ENCODE data around the gene KCNQ1. TPM values are rescaled to one million over a fixed set of nuclear protein-coding genes. Genes with fewer than 3 reads are reported as not detected.
A peak's percentile ranks its signal among the peaks of the same experiment; 100 is the strongest.

KCNQ1 gene
- total and polyA plus RNA-seq, 2 of the 13 experiments (the other 11 are each of a cell fraction or from before 2014, with no cell fraction given), result 0.02 to 0.08 TPM

- no peak for TF ChIP-seq AKNA (CRISPR knock-in tag; IDR thresholded peaks at IDR 0.05; ENCODE audit: borderline replicate concordance)
- no peak for TF ChIP-seq ZNF577 (CRISPR knock-in tag; IDR thresholded peaks at IDR 0.05; ENCODE audit: borderline replicate concordance, low read depth)
- no peak for TF ChIP-seq CREB1 (IDR thresholded peaks at IDR 0.05)
- TF ChIP-seq CREB1 (CRISPR knock-in tag; IDR thresholded peaks at IDR 0.05), result no peak
- TF ChIP-seq ZNF101 (CRISPR knock-in tag; IDR thresholded peaks at IDR 0.05; ENCODE audit: borderline replicate concordance, low read depth), result no peak
- TF ChIP-seq ZZZ3 (CRISPR knock-in tag; IDR thresholded peaks at IDR 0.05; ENCODE audit: borderline replicate concordance), result no peak
- no peak for TF ChIP-seq NR0B2 (CRISPR knock-in tag; IDR thresholded peaks at IDR 0.05)
- no peak for TF ChIP-seq PHF8 (CRISPR knock-in tag; IDR thresholded peaks at IDR 0.05)
- no peak for TF ChIP-seq XBP1 (CRISPR knock-in tag; IDR thresholded peaks at IDR 0.05)
- TF ChIP-seq CTCF (CRISPR knock-in tag; IDR thresholded peaks at IDR 0.05), result no peak
- no peak for TF ChIP-seq TIGD3 (CRISPR knock-in tag; IDR thresholded peaks at IDR 0.05; ENCODE audit: borderline replicate concordance)
- no peak for TF ChIP-seq ZBTB43 (CRISPR knock-in tag; conservative IDR thresholded peaks at IDR 0.05)
- TF ChIP-seq SOX13 (IDR thresholded peaks at IDR 0.05), result no peak
- peak in 1 of 2 experiments; percentile 67; a peak in 2 of 4 replicates for TF ChIP-seq SOX13 (CRISPR knock-in tag; conservative IDR thresholded peaks at IDR 0.05 in 1 of 2, IDR thresholded peaks at IDR 0.05 in 1 of 2)
- TF ChIP-seq ZNF782 (CRISPR knock-in tag; IDR thresholded peaks at IDR 0.05; ENCODE audit: borderline replicate concordance), result no peak
- 0 out of 2 replicates have a peak, but pooled peaks have one; percentile 46 for TF ChIP-seq HES4 (CRISPR knock-in tag; IDR thresholded peaks at IDR 0.05; ENCODE audit: borderline replicate concordance)
- TF ChIP-seq ZNF670 (CRISPR knock-in tag; IDR thresholded peaks at IDR 0.05; ENCODE audit: borderline replicate concordance), result no peak; the same call in 1 of the 2 replicates
- TF ChIP-seq KDM4B (CRISPR knock-in tag; IDR thresholded peaks at IDR 0.05), result no peak
- TF ChIP-seq ZFY (CRISPR knock-in tag; IDR thresholded peaks at IDR 0.05), result peak; percentile 76
These were observed 117.1 kb downstream of the KCNQ1 start (continued) for GRCh38 chr11:2561696-2562581.

Measured in HepG2 (cell line).